K562 (cell line): Measurements from ENCODE around the gene FAM20B.

Experiments used
- ASH1L ChIP-seq: fragments of 450-650 bp; IDR thresholded peaks from 2 replicates; pipeline ENCODE4 v1.6.1; 2018; ENCODE audit warnings: borderline replicate concordance, mild to moderate bottlenecking, low read depth; ENCODE audit not compliant: partially characterized antibody
- RCOR1 ChIP-seq, 2 experiments: IDR thresholded peaks; 2 replicates each; pipeline ENCODE4 v1.6.1; 2012; ENCODE audit warnings: low read depth in 2 of 2, low read length in 2 of 2, borderline replicate concordance in 1 of 2, improper control_type of control experiment in 1 of 2
- ZBTB40 ChIP-seq, 2 experiments: fragments of 450-650 bp in 1 of 2; sonication (generic) in 1 of 2; formaldehyde crosslinking in 1 of 2; IDR thresholded peaks; 2 replicates each; pipeline versions ENCODE4 v1.7.1 to v1.9.0; 2016 to 2022; ENCODE audit warnings: inconsistent platforms in 1 of 2, mild to moderate bottlenecking in 1 of 2, missing genetic modification reagents in 1 of 2

- TF ChIP-seq ASH1L (no peak), ZBTB40 (IDR thresholded peaks at IDR 0.05) (no peak; the same call in 1 of the 2 replicates), ZBTB40 (CRISPR knock-in tag; IDR thresholded peaks at IDR 0.05) (no peak), RCOR1 (IDR thresholded peaks at IDR 0.05; ENCODE audit: borderline replicate concordance in 1 of 2, low read depth in 2 of 2, low read length in 2 of 2) (0 out of 4 replicates have a peak, but pooled peaks of 1 of the 2 experiments have one; percentile 43)
These were observed 8.0 kb upstream of the FAM20B start for GRCh38 chr1:179017383-179018326.
